ENCODE results near the gene DTNB. TPM values are rescaled to one million over a fixed set of nuclear protein-coding genes. Genes with fewer than 3 reads are reported as not detected.

The DTNB gene
- total and polyA plus RNA-seq, 2 donors (not counting 3 experiments of a cell fraction or from before 2014, with no cell fraction given), result 11.5 to 17.0 TPM

- Histone ChIP-seq H3K79me2 (ENCODE audit: control insufficient read depth, insufficient read depth, low read length) (no peaks in the 10 kb centered on the region), H3K9ac (replicated peaks; ENCODE audit: extremely low read depth, insufficient read depth, low read length) (no peak overlapping the region), H3K4me1 (ENCODE audit: control insufficient read depth, extremely low read depth, insufficient read depth, low read length) (no peaks in the 10 kb centered on the region), H3K4me3 (replicated peaks in 1 of 3; ENCODE audit: insufficient read depth in 1 of 3, low read depth in 1 of 3, low read length in 3 of 3) (no peak overlapping the region), H3K36me3 (ENCODE audit: control insufficient read depth in 2 of 2, extremely low read depth in 1 of 2, insufficient read depth in 2 of 2, low read length in 2 of 2) (no peaks in the 10 kb centered on the region), H3K9me3 (replicated peaks; ENCODE audit: control insufficient read depth, insufficient read depth, low read length) (no peaks in the 10 kb centered on the region), H2AFZ (ENCODE audit: low read depth, low read length) (no peak overlapping the region), H3K9me1 (replicated peaks; ENCODE audit: control insufficient read depth, extremely low read depth, insufficient read depth, low read length) (no peaks in the 10 kb centered on the region), H3K27me3 (ENCODE audit: control insufficient read depth in 2 of 2, insufficient read depth in 2 of 2, low read length in 2 of 2) (peaks cover 0 to 4% of the 10 kb centered on the region in 2 experiments), H4K20me1 (replicated peaks; ENCODE audit: control insufficient read depth, extremely low read depth, insufficient read depth, low read length) (no peaks in the 10 kb centered on the region), H3K27ac (ENCODE audit: insufficient read depth, low read depth, low read length) (no peak overlapping the region), H3K4me2 (ENCODE audit: insufficient read depth, low read length) (no peak overlapping the region)
- no peak for TF ChIP-seq JUN (IDR thresholded peaks at IDR 0.05; ENCODE audit: borderline replicate concordance, insufficient read depth, insufficient read length, low read depth)
- no peak for TF ChIP-seq POLR2AphosphoS5 (IDR thresholded peaks at IDR 0.05; ENCODE audit: insufficient read depth, low read depth, low read length)
- no peak for TF ChIP-seq GATA2 (IDR thresholded peaks at IDR 0.05; ENCODE audit: insufficient read depth, insufficient read length, low read depth, low read length)
- TF ChIP-seq MAX (IDR thresholded peaks at IDR 0.05; ENCODE audit: insufficient read depth, insufficient read length), result no peak
- TF ChIP-seq EZH2 (IDR thresholded peaks at IDR 0.05; ENCODE audit: borderline replicate concordance, low read depth, low read length, severe bottlenecking), result no peak
- no peak for TF ChIP-seq POLR2A (IDR thresholded peaks at IDR 0.05; ENCODE audit: low read depth, low read length)
- TF ChIP-seq CTCF (IDR thresholded peaks at IDR 0.05; ENCODE audit: extremely low read depth in 1 of 2, insufficient read depth in 1 of 2, low read depth in 1 of 2, low read length in 2 of 2), result no peak
- no peak for TF ChIP-seq FOS (IDR thresholded peaks at IDR 0.05; ENCODE audit: borderline replicate concordance, insufficient read depth, low read length)
- TF ChIP-seq MYC (IDR thresholded peaks at IDR 0.05; ENCODE audit: low read depth, low read length), result no peak
- POLR2A ChIA-PET, result no interaction called here
- CTCF ChIA-PET, result interaction anchor here (1.2 kb wide), 1 partner anchor 9 kb away, joined by 6 read pairs; no protein-coding TSS in a partner anchor
- no peak for DNase-seq (ENCODE audit: low read depth, low spot score)
- dilution Hi-C loops (cut with MboI; ENCODE audit: extremely low pct_ligation_motif_present, low sequenced_read_pairs) (no loop called here), intact Hi-C loops (cut with micrococcal nuclease) (no loop called here)
- no peak for FAIRE-seq
- no TSS peak for BruUV-seq (replicated peaks)
These were observed 304.7 kb downstream of the DTNB start for GRCh38 chr2:25368660-25369059.
